Stimulated activated CD4-positive, alpha-beta T cell treated with anti-CD3 and anti-CD28 coated beads, Interleukin-15, amount 100 ng/mL, for 24 hours (primary cell): ENCODE measurements around the gene BTBD19.
"Not testable (repeated sequence)": the region's sequence is repeated elsewhere in the genome, so short reads cannot be mapped to it uniquely, and the experiment has no call there.

Experiments used
- DNase-seq: peaks from one replicate; pipeline ENCODE4 v3.0.0-alpha.2; 2020

BTBD19 gene

GRCh38 chr1:44808063-44808937 is at the start of gene BTBD19:
Gene BTBD19, plus strand, starts transcription at chr1:44808523. Its CDS starts 298 bp downstream, at chr1:44808821.
- peak; percentile 87 for DNase-seq

- no peak for DNase-seq
These were observed 49.2 kb upstream of the BTBD19 start for GRCh38 chr1:44759077-44759476.

DNA sequence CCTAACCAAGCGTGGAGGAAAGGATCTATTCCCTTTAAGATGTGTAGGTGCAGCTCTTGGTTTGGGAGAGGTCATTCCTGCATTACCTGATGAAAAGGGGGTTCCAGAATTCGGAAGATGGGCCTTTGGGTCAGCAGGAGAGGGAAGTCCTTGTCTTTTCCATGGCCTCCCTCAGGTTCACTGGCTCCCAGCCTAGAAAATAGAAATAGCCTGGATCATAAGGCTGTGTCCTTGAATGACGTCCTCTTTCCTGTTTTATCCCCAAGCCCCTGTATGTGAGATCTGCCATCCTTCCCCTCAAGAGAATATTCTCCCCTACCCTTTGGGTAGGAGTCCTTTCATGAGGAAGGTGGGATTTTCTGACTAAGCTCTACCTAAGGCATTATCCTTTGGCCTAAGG is 47.4 kb upstream of the BTBD19 start:
- DNase-seq = no peak

DNA sequence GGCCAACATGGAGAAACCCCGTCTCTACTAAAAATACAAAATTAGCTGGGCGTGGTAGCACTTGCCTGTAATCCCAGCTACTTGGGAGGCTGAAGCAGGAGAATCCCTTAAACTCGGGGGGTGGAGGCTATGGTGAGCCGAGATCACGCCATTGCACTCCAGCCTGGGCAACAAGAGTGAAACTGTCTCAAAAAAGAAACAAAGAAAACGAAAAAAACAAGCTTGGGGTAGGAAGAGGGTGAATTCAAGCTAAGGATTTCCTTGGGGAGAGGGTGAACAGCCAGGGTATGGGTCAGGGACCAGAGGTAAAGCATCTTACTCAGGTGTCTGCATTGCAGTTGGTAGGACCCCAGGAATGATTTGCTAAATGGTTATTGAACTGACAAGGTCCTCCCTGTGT is 41.9 kb upstream of the BTBD19 start:
- DNase-seq = not testable (repeated sequence)

DNA sequence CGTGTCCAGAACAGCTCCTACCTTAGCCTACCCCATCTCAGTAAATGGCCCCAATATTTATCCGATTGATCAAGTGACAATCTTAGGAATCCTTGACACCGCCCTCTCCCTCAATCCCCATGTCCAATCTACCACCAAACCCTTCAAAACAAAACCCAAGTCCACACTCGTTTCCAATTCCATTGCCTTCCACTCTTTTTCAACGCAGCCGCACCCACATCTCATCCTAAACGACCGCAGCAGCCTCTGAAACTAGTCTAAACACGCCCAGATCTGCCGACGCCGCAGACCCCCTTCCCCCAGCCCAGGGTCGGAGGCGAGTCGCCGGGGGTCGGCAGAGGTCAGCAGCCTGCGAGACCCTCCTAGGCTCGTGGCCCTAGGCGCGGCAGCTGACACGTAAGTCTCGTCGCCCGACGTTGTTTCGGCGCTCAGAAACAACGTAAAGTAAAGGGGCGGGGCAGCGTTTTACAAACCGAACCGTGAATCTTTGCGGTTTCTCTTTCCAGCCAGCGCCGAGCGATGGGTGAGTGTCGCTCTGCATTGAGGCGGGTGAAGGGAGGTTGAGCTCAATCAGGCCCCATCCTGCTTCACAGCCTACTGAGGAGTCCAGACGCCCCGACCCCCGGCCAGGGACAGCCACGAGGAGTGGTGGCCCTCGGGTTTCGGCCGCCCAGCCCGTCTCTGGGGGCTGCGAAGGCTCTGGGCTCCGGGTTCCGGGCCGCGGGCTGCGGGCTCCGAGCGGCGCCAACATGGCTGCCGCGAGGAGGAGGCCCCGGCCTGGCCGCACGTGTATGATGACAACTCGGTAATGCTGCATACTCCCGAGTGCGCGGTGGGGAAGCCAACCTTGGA is 33.0 kb upstream of the BTBD19 start, which contains the start of gene RPS8:
RPS8 (plus strand) TSS at position 463 of the 852 bp plus-strand sequence; CDS start at position 520, 57 bp downstream.
- DNase-seq = peak; percentile 93

GRCh38 chr1:44775930-44776729 is 32.2 kb upstream of the BTBD19 start:
- peak; percentile 52 for DNase-seq

- no peak for DNase-seq
These were observed 31.6 kb upstream of the BTBD19 start for GRCh38 chr1:44776730-44777068.

GRCh38 chr1:44777547-44777946 is 30.8 kb upstream of the BTBD19 start:
- no peak for DNase-seq

DNA sequence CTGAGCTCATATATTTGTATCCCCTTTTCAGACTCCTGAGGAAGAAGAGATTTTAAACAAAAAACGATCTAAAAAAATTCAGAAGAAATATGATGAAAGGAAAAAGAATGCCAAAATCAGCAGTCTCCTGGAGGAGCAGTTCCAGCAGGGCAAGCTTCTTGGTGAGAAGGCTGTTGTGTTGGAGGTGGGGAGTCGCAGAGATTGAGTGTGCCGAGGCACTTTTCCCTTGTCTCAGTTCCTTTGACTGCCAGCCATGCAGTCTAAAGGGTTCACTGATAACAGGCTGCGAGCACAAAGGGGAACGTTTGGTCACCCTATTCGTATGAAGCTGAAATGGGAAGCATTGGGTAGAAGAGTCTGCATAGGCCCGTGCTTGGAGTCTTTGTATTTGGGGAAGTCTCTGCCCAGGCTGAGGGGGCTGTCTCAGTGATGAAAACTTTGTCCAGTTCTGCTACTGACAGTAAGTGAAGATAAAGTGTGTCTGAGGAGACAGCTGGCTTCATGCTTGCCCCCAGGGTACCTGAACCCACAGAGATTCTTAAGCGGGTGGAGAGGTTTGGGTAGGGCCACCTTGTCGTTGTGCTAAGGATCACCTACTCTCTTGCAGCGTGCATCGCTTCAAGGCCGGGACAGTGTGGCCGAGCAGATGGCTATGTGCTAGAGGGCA is 30.2 kb upstream of the BTBD19 start:
- no peak for DNase-seq

GRCh38 chr1:44778705-44779576 is 29.4 kb upstream of the BTBD19 start:
- DNase-seq = no peak

DNA sequence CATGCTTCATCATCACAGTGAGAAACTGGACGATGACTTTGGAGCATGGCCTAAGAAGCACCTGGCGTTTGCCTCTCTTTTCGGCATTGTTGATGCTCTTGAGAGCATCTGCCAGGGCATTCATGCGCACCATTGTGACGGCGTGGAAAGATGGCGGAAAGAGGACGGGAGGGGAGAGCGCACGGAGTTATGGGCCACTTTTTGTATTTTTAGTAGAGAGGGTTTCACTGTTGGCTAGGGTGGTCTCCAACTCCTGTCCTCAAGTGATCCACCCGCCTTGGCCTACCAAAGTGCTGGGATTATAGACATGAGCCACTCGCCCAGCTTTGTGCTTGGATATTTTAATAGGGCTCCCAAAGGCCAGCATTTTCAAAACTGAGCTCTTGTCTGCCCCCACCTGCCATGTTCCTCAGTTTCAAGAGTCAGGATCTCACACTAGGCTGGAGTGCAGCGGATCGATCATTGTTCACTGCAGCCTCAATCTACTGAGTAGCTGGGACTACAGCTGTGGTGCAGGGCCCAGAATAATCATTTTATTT is 27.7 kb upstream of the BTBD19 start:
- DNase-seq = no peak

GRCh38 chr1:44783697-44784093 is 24.6 kb upstream of the BTBD19 start:
- DNase-seq = no peak

- DNase-seq = no peak
These were observed 24.0 kb upstream of the BTBD19 start for GRCh38 chr1:44784094-44785028.

- no peak for DNase-seq
These were observed 23.3 kb upstream of the BTBD19 start for GRCh38 chr1:44785029-44785380.

- DNase-seq = no peak
These were observed 22.7 kb upstream of the BTBD19 start for GRCh38 chr1:44785501-44786137.

GRCh38 chr1:44786138-44786840 is 22.0 kb upstream of the BTBD19 start:
- peak; percentile 85 for DNase-seq

DNA sequence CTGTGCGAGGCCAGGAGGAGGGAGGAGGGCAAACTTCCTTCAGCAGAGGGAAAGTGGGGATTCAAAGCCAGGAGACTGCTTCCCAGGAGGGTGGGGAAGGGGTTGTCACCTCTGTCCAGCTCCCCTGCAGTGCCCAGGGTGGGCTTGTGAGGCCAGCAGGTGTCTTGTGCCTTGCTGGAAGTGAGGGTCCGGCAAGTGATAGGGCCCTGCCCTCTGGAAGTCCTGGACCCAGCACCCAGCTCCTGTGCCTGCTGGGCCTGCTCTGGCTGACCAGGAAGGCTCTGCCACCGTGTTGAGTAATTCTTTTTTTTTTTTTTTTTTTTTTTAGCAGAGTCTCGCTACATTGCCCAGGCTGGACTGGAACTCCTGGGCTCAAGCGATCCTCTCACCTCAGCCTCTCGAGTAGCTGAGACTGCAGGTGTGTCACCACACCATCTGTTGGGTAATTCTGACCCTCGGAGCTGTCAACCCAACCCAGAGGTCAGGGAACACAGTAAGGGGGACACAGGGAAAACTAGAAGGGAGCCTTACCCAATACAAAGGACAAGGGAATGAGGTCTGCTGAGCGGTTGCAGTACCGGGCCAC is 21.4 kb upstream of the BTBD19 start:
- DNase-seq = no peak

DNA sequence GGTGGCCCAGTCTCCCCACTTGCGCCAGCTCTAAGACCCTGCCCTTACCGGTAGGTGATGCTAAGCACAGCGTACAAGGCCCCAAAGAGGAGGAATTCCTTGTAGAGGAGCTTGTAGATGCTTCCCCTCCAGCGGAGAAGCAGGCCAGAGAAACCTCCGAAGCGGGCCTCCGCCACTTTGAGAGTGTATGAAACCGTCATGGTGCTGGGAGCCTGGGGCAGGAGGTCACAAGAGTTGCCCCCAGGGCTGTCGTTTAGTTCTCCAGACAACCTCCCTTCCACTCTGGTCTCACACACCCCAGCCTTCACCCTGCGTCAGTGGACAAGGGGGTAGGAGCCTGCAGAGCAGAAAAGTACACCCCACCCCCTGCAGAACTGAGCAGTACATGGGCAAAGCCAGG is 20.8 kb upstream of the BTBD19 start:
- no peak for DNase-seq
